Type B pancreatic cell (in vitro differentiated cells): ENCODE data around the gene CAMKK1. TPM values are rescaled to one million over a fixed set of nuclear protein-coding genes. Genes with fewer than 3 reads are reported as not detected.

Experiments used
- DNase-seq: peaks from one replicate; pipeline ENCODE4 v3.0.0; 2021; ENCODE audit warnings: mixed read lengths; ENCODE audit not compliant: unreplicated experiment; ENCODE audit errors: extremely low spot score
- H3K27ac Mint-ChIP-seq: 2 replicates; pipeline ENCODE4 v1.8.0; 2021; ENCODE audit warnings: mild to moderate bottlenecking, mixed read lengths
- H3K27me3 Mint-ChIP-seq: 2 replicates; pipeline ENCODE4 v1.8.0; 2021; ENCODE audit warnings: mixed read lengths
- H3K36me3 Mint-ChIP-seq: 2 replicates; pipeline ENCODE4 v1.8.0; 2021; ENCODE audit warnings: mixed read lengths
- H3K4me1 Mint-ChIP-seq: one replicate; pipeline ENCODE4 v1.8.0; 2021; ENCODE audit warnings: mixed read lengths; ENCODE audit not compliant: unreplicated experiment
- H3K4me3 Mint-ChIP-seq: 2 replicates; pipeline ENCODE4 v1.8.0; 2021; ENCODE audit warnings: mild to moderate bottlenecking, mixed read lengths
- H3K9me3 Mint-ChIP-seq: 2 replicates; pipeline ENCODE4 v1.8.0; 2021; ENCODE audit warnings: mixed read lengths
- CTCF ChIP-seq: fragments of 200-600 bp; sonication (generic); conservative IDR thresholded peaks from 2 replicates; pipeline ENCODE4 v1.5.0; 2021; ENCODE audit warnings: antibody characterized with exemption, mild to moderate bottlenecking
- total RNA-seq: library from RNA; stranded (reverse); gene quantifications from 2 replicates; pipeline ENCODE4 v1.2.1, GENCODE V29; 2021; ENCODE audit warnings: low replicate concordance

CAMKK1 gene
- total RNA-seq, 1 donor from 2014 or later = 2.7 TPM

- TF ChIP-seq CTCF = no peak
- Mint-ChIP-seq H3K27ac (no peak overlapping the region), H3K4me3 (no peak overlapping the region)
Measured at GRCh38 chr17:3897731-3898130, 4.9 kb upstream of the CAMKK1 start.

GRCh38 chr17:3896968-3897235 is 4.0 kb upstream of the CAMKK1 start:
- DNase-seq = no peak
- Mint-ChIP-seq H3K4me1 (peaks cover 19% of the 10 kb centered on the region), H3K27me3 (no peaks in the 10 kb centered on the region), H3K27ac (no peak overlapping the region), H3K36me3 (no peaks in the 10 kb centered on the region), H3K9me3 (no peaks in the 10 kb centered on the region), H3K4me3 (no peak overlapping the region)
- TF ChIP-seq CTCF = no peak

More at GRCh38 chr17:3897731-3898130, 4.9 kb upstream of the CAMKK1 start:
- Mint-ChIP-seq H3K4me1 (peaks cover 19% of the 10 kb centered on the region), H3K36me3 (no peaks in the 10 kb centered on the region), H3K9me3 (no peaks in the 10 kb centered on the region), H3K27me3 (no peaks in the 10 kb centered on the region)
- DNase-seq = no peak

- peaks cover 24% of the 10 kb centered on the region for H3K4me1 Mint-ChIP-seq
- peaks cover 5% of the 10 kb centered on the region for H3K27me3 Mint-ChIP-seq
- no peak overlapping the region for H3K4me3 Mint-ChIP-seq
- no peak overlapping the region for H3K27ac Mint-ChIP-seq
- no peaks in the 10 kb centered on the region for H3K36me3 Mint-ChIP-seq
- no peaks in the 10 kb centered on the region for H3K9me3 Mint-ChIP-seq
- DNase-seq = no peak
- no peak for TF ChIP-seq CTCF
Measured at GRCh38 chr17:3896108-3896967, 3.5 kb upstream of the CAMKK1 start.

GRCh38 chr17:3895354-3895753 is 2.5 kb upstream of the CAMKK1 start:
- Mint-ChIP-seq H3K27me3 (peaks cover 13% of the 10 kb centered on the region), H3K27ac (peak overlapping the region; percentile 88), H3K36me3 (no peaks in the 10 kb centered on the region), H3K4me1 (peaks cover 32% of the 10 kb centered on the region), H3K9me3 (no peaks in the 10 kb centered on the region), H3K4me3 (peak overlapping the region; percentile 36)
- DNase-seq = no peak
- no peak for TF ChIP-seq CTCF

GRCh38 chr17:3894911-3895343 is 2.1 kb upstream of the CAMKK1 start:
- Mint-ChIP-seq H3K4me1 (peaks cover 35% of the 10 kb centered on the region), H3K9me3 (no peaks in the 10 kb centered on the region), H3K36me3 (no peaks in the 10 kb centered on the region), H3K4me3 (peak overlapping the region; percentile 36), H3K27me3 (peaks cover 16% of the 10 kb centered on the region), H3K27ac (peak overlapping the region; percentile 88)
- no peak for TF ChIP-seq CTCF
- no peak for DNase-seq
